Stimulated activated CD8-positive, alpha-beta memory T cell treated with anti-CD3 and anti-CD28 coated beads, Interleukin-15, amount 100 ng/mL, for 4 hours (primary cell): Measurements from ENCODE around the gene MACC1.

Experiments
- DNase-seq, 2 donors: peaks; one replicate each; pipeline ENCODE4 v3.0.0-alpha.2; 2020; ENCODE audit warnings: low read depth in 2 of 2

Gene MACC1

DNA sequence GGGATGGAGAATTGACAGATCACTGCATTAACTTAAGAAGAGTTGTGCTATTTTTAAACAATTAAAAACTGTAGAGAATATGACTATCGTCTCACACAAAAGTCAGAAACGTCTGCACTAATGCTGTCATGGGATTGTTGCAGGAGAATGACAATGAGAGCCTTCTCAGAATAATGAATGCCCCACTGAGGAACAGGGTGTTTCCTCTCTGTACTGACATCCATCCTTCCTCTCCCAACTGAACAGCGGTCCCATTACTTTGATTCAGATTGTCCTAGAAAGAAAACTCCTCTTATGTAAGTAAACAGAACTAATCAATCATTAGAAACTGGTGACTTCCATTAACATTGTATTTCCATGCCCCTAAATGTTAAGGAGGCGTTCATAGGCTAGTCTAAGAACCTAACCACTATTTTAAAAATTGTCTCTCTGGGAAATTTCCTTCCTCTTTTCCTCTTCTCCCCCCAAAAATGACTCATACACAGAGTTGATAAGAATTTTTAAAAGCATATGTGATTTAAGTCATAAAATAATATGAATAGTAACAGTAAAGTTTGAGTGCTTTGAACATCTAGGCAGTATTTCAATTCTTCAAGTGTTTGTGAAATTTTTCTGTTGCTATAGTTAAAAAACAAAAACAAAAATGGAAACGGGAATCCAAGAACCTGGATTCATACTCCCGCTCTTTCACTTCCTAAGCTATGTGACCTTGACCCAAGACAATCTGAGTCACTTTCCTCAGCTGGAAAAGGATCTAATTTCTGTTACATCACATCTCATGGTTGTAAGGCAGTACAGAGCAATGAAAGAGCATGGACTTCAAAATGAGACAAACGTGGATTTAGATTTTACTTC is 12.7 kb upstream of the MACC1 start:
- DNase-seq: no peak

DNA sequence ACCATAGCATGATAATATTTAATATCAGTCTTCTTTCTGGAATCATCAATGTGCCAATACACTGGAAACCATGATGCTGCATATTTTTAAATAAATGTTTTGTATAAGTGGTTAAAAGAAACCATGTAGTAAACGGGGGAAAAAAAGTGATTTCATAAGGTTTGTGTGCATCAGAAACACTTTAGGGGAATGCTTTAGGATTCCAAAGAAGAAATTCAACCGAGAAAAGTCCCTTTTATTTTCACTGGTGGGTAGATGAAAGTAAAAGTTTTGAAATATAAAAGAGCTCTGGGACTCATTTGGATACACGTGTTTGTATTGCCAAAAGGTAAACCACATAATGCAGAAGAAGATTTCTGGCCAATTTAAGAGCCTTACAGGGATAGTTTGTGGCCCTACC is 11.9 kb upstream of the MACC1 start:
- no peak for DNase-seq

- DNase-seq: no peak
Observed at GRCh38 chr7:20228654-20229053, 11.5 kb upstream of the MACC1 start.

- DNase-seq: no peak
Observed at GRCh38 chr7:20227291-20227795, 10.2 kb upstream of the MACC1 start.

- DNase-seq: no peak
Observed at GRCh38 chr7:20226860-20227259, 9.7 kb upstream of the MACC1 start.

GRCh38 chr7:20225384-20225783 is 8.2 kb upstream of the MACC1 start:
- no peak for DNase-seq

DNA sequence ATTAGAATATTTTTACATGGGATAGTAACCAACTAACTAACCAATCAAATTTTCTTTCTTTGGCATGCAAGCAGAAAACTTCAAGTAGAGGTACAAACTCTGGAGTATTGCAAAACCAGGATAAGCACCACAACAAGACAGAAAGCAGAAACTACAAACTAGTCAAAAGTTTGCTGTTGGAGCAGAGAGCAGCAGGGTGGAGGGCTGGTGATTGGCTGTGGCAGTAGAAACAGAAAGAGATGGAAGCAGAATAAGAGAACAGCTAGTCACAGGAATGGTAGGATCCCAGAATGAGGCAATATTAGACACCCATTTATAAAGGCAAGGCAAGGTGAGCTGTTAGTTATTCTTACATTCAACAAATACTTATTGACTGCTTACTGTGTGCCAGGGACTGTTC is 6.8 kb upstream of the MACC1 start:
- DNase-seq: no peak

GRCh38 chr7:20223356-20223755 is 6.2 kb upstream of the MACC1 start:
- no peak for DNase-seq

DNA sequence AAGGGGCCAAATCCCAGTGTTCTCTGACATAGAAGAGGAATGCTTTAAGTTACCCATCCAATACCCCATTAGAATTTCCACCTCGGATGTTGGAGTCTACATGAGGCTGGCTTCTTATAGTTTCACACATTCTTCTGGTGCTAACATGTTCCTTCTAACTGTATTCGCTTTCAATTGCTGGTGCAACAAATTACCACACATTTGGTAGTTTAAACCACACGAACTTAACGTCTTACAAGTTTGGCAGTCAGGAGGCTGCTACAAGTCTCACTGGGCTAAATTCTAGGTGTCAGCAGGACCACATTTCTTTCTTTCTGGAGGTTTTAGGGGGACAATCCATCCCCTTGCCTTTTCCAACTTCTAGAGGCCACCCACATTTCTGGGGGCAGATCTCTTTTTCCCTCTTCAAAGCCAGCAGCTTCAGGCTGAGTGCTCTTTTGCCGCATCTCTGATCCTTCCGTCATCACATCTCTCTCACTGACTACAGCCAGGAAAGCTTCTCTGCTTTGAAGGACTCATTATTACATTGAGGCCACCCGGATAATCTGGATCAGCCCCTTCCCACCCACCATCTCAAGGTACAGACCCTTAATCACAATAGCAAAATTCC is 5.1 kb upstream of the MACC1 start:
- no peak for DNase-seq

GRCh38 chr7:20220921-20221547 is 3.9 kb upstream of the MACC1 start:
- DNase-seq: no peak

GRCh38 chr7:20220293-20220761 is 3.1 kb upstream of the MACC1 start:
- no peak for DNase-seq

DNA sequence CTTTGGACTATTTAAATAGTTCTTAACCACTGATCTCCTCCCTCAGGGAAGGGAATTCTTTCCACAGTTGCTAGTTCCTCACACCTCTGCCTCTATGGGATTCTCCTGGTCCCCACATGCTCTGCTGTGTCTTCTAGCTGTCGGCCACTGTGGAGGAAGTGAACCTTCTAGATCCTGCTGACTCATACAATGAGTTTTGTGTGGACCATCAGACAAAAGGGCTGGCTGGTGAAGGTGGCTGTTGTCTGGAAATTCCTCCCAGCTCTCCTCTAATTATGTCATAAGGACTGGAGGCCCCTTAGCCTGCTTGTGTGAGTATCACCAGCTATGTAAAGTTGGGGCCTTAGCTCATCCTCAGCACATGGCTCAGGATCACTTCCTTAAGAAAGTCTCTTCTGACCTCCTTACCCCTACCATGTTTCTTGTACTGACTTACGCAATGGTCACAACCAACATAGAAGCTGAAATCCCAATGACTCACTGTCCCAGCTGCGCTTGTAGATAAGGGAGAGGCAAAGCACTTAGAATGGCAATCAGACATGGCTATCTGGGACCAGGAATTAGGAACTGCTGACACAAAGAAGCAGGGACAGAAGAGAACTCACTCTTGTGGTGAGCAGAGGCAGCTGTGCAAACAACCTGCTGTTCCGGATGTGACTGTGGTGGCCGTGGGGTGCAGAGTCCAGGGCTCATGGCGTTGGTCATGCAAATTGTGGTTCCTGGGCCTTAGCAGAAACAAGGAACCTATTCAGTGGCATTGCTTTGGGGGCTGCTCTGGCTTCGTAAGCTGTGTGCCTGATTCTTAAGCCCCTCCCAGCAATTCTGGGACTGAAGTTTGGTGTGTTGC is 2.5 kb upstream of the MACC1 start:
- no peak for DNase-seq

DNA sequence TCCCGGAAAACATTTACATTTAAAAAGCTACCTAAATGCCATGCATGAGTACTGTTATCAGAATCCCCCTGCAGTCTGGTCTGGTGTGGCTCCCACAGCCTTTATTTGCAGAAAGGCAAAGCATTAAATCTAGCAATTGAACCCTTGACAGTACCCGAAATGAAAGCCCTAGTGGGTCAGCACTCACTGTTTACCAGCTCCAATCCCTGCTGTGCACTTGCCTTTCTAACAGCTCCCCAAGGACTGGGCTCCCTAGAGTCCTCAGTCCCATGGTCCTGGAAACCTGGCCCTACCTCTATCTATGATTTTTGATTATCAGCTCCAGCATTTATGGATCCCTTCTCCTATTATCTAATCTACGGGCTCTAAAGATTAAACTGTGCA is 1.9 kb upstream of the MACC1 start:
- DNase-seq: no peak

- no peak for DNase-seq
Observed at GRCh38 chr7:20218279-20218678, 1.1 kb upstream of the MACC1 start.

- no peak for DNase-seq
Observed at GRCh38 chr7:20216406-20217036, 663 bp downstream of the MACC1 start.

- no peak for DNase-seq
Observed at GRCh38 chr7:20214921-20215669, 2.1 kb downstream of the MACC1 start.

DNA sequence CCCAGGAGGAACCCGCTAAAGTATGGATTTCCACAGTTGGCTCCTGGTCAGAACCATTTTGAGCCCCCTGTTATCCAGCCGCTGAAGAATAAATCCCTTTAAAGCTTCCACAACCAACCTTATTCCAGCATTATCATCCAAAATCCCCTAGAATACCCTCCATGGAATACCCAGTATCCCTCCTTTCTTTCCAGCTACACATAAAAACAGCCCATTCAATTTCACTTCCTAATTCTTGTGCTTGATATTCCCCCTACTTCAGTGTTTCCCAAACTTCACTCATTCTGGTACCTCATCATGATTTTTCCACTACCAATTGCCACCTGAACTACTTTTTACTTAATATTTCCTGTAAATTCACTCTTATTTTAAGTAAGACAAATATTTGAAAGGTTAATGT is 3.1 kb downstream of the MACC1 start:
- no peak for DNase-seq

- no peak for DNase-seq
Observed at GRCh38 chr7:20213378-20213777, 3.8 kb downstream of the MACC1 start.

DNA sequence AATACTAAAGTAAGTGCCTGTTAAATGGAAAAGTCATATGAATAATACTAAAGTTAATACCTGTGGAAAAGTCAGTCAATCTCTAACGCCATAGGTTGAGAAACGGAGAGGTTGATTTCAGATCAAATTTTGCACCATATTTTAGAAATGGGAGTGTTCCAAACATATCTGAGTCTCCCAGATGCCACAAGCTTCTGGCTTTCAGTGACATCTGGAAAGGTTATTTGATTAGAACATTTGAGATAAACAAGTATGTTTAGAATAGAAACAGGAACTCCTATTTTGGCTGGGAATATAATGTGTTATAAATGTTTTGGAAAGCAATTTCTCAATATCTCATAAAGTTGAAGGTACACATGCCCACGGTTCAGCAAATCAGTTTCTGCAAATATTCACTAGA is 5.8 kb downstream of the MACC1 start:
- DNase-seq: no peak

DNA sequence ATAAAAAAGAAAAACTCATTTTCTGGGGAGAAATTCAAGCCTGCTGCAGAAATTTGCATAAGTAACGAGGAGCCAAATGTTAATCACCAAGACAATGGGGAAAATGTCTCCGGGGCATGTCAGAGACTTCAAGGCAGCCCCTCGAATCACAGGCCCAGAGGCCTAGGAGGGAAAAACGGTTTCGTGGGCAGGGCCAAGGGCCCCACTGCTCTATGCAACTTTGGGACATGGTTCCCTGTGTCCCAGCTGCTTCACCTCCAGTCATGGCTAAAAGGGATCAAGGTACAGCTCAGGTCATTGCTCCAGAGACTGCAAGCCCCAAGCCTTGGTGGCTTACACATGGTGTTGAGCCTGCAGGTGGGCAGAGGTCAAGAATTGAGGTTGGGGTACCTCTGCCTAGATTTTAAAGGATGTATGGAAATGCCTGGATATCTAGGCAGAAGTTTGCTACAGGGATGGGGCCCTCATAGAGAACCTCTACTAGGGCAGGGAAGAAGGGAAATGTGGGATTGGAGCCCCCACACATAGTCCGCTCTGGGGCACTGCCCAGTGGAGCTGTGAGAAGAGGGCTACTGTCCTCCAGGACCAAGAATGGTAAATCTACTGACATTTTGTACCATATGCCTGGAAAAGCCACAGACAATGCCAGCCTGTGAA is 8.4 kb downstream of the MACC1 start:
- DNase-seq: no peak
